Hair follicle dermal papilla cell (primary cell): ENCODE measurements around the gene HSFY2. TPM values are rescaled to one million over a fixed set of nuclear protein-coding genes. Genes with fewer than 3 reads are reported as not detected.

Experiments
- small RNA-seq: library from RNA; depleted of rRNA; stranded (forward); fragments of <200 nt; gene quantifications from one replicate; pipeline ENCODE3, GENCODE V24; 2012
- total RNA-seq: library from RNA; depleted of rRNA; stranded (reverse); fragments of >200 nt; gene quantifications from 2 replicates; pipeline ENCODE4 v1.2.3, GENCODE V29; 2012

HSFY2 gene
- total RNA-seq, result not detected in 2 replicates

GRCh38 chrY:18773635-18774034 lies at the start of gene HSFY2:
TSS of gene HSFY2 (minus strand) at chrY:18773735. CDS start at chrY:18773618, 117 bp downstream.

Small RNAs within 50 kb of the gene (small RNA-seq; reads per million reads assigned to genes)
- gene GPM6BP2, result not detected

Other genes starting within 250 kb of the HSFY2 start
- not detected in 2 replicates for gene HSFY1, start 227.0 kb downstream of the HSFY2 start, total RNA-seq